ENCODE measurements around the gene ADGRB2. TPM values are rescaled to one million over a fixed set of nuclear protein-coding genes. Genes with fewer than 3 reads are reported as not detected.

Gene ADGRB2
- total RNA-seq, 4 donors from 2014 or later = 0.77 to 31.0 (median 3.7) TPM; not detected in 1

- H3K27me3 ChIP-seq = no peaks in the 10 kb centered on the region
- intact Hi-C loops (cut with DNase I; ENCODE audit: low total_unique reads) = no loop called here
These were observed 29.5 kb downstream of the ADGRB2 start for GRCh38 chr1:31734582-31735107.

DNA sequence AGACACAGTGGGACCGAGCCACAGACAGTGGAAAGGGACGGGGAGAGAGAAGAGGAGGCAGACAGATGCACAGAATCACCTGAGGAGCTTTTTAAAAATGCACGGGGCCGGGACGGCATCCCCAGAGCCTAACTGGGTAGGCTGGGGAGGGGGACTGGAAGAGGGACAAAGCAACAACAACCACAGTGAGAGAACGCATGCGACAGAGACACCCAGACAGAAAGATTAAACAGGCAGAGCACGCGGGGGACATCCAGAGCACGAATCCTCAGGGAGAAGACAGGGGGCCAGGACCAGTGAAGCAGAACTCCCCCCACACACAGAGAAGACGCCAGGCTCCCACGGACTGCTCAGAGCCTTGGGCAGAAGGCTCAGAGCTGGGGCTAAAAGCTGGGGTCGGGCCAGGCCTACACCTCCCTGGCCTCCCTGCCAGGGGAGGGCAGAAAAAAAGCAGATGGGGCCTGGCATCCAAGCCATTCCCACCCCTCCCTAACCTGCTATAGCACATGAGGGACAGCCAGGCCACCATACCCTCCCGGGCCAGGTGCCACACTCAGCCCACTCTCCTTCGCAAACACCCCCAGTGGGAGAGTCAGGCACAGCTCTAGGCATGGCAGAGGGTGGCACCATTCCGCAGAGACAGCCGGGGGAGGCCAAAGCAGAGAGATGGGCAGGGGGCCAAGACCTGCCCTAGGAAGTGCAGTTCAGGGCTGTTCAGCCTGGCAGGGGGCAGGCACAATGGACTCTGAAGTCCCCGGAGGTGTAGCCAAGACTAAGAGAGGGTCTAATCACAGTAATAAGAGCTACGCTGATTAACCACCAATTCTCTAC, 30.5 kb downstream of the ADGRB2 start:
- H3K4me1 ChIP-seq = no peaks in the 10 kb centered on the region
- H3K27ac ChIP-seq = no peak overlapping the region
- intact Hi-C loops (cut with DNase I; ENCODE audit: low total_unique reads) = no loop called here
- no peaks in the 10 kb centered on the region for H3K36me3 ChIP-seq
- no peak overlapping the region for H3K4me3 ChIP-seq
- no peak for TF ChIP-seq CTCF (IDR thresholded peaks at IDR 0.05)
- TF ChIP-seq POLR2A (IDR thresholded peaks at IDR 0.05) = no peak
- no peaks in the 10 kb centered on the region for H3K9me3 ChIP-seq
- no peaks in the 10 kb centered on the region for H3K27me3 ChIP-seq
- no peak for DNase-seq

More at GRCh38 chr1:31734582-31735107, 29.5 kb downstream of the ADGRB2 start:
- DNase-seq = no peak
- Histone ChIP-seq H3K4me3 (no peak overlapping the region), H3K9me3 (no peaks in the 10 kb centered on the region), H3K27ac (no peak overlapping the region), H3K4me1 (no peaks in the 10 kb centered on the region), H3K36me3 (no peaks in the 10 kb centered on the region)
- TF ChIP-seq CTCF (IDR thresholded peaks at IDR 0.05) (no peak), POLR2A (IDR thresholded peaks at IDR 0.05) (no peak)

DNA sequence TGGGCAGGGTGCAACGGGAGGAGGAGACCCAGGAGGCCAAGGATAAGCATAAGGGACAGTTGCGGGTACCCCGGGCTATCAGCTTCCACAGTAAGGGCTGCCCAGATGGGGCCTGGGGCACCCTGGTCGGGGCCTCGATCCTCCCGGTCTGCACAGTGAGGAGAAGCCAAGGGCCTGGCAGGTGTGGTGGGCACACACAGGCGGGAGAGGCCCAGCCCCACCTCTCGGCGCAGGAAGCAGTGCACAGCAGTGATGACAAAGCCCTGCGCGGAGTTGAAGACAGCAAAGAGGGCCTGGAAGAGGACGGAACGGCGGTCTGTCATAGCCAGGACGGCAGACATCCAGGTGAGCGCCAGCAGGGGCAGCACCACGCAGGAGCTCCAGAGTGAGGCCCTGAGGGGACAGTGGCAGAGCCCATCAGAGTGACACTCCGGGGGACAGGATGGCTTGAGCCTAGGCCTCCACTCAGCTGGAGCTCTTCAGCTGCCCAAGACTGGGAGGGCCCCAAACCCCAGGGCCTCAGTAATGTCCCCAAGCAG, 31.3 kb downstream of the ADGRB2 start:
- intact Hi-C loops (cut with DNase I; ENCODE audit: low total_unique reads) = no loop called here
- no peaks in the 10 kb centered on the region for H3K4me1 ChIP-seq
- no peaks in the 10 kb centered on the region for H3K27me3 ChIP-seq
- TF ChIP-seq POLR2A (IDR thresholded peaks at IDR 0.05) (no peak), CTCF (IDR thresholded peaks at IDR 0.05) (no peak)
- no peak overlapping the region for H3K27ac ChIP-seq
- H3K36me3 ChIP-seq = no peaks in the 10 kb centered on the region
- no peaks in the 10 kb centered on the region for H3K9me3 ChIP-seq
- DNase-seq = no peak
- H3K4me3 ChIP-seq = no peak overlapping the region

DNA sequence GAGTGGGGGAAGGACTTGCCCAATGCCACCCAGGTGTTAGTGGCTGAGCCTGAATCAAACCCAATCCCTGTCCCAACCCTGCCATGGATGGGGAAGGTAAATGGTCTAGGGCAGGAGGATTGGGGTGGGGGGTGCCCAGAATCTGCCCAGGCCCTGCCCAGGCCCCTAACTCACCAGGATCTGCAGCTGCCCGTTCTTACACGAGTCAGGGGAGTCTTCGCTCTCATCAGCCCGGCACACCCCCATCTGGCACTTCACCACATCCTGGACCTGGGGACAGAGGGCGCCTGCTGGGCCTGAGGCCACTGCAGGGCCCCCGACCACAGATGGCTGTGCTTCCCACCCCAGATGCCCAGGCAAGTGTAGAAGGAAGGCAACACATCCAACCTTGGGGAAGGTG, 31.8 kb downstream of the ADGRB2 start:
- Histone ChIP-seq H3K4me1 (no peaks in the 10 kb centered on the region), H3K4me3 (no peak overlapping the region), H3K9me3 (no peaks in the 10 kb centered on the region), H3K36me3 (no peaks in the 10 kb centered on the region), H3K27me3 (no peaks in the 10 kb centered on the region), H3K27ac (no peak overlapping the region)
- intact Hi-C loops (cut with DNase I; ENCODE audit: low total_unique reads) = no loop called here
- no peak for TF ChIP-seq POLR2A (IDR thresholded peaks at IDR 0.05)
- TF ChIP-seq CTCF (IDR thresholded peaks at IDR 0.05) = no peak
- DNase-seq = no peak

- H3K27ac ChIP-seq = no peak overlapping the region
- TF ChIP-seq POLR2A (IDR thresholded peaks at IDR 0.05) (no peak), CTCF (IDR thresholded peaks at IDR 0.05) (no peak)
- no peaks in the 10 kb centered on the region for H3K27me3 ChIP-seq
- no peak overlapping the region for H3K4me3 ChIP-seq
- intact Hi-C loops (cut with DNase I; ENCODE audit: low total_unique reads) = no loop called here
- no peaks in the 10 kb centered on the region for H3K9me3 ChIP-seq
- no peaks in the 10 kb centered on the region for H3K36me3 ChIP-seq
- no peak for DNase-seq
- no peaks in the 10 kb centered on the region for H3K4me1 ChIP-seq
These were observed 33.0 kb downstream of the ADGRB2 start for GRCh38 chr1:31731049-31731565.
